CD4-positive, alpha-beta T cell treated with Interleukin-1 beta for 1 hour (primary cell): ENCODE results near the gene TSPAN1.

ENCODE experiments used
- DNase-seq, 2 donors: peaks; one replicate each; pipeline ENCODE4 v3.0.0-alpha.2; 2020 to 2022

TSPAN1 gene

DNA sequence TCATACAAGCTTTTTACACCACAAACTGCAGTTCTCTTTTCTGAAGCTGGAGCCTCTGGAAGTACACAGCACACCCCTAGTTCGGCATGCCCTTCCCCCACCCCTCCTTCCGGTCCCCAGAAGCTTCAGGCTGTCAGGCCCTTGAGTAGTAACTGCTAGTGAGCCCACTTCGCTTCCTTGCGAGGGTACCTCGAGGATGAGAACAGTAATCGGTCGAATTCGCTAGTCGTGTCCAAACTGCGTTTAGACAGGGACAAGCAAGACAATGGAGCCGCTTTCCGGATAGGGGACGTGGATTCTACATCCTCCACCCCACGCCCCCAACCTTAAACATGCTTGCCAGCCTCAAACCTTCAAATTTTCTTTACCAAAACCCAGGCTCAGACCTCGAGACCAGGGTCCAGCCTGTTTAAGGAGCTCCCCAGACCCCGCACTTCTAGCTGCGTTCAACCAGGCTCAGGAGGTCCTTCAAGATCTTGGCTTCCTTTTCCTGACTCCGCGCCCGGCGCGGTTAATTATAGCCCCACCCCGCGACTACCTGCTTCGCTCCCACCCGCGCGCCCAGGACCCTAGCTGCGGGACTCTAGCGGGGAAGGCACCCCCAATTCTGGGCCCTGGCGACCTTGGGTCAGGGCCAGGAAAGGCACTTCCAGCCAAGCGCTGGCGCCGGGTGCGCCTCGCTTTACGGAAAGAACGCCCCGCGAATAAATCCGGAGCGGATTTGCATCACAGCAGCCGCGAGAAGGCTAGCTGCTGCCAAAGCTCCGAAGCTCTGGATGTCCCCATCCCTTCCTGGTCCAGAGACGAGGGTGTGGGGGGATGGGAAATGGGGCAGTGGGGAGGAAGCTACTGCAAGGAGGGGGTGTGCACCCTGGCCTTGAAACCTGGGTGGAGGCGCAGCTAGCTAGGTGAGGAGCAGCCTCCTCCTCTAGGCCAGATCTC is 8.1 kb upstream of the TSPAN1 start:
- peak; percentile 41 to 45 for DNase-seq

- no peak for DNase-seq
These were observed 6.4 kb upstream of the TSPAN1 start for GRCh38 chr1:46168477-46168876.

DNA sequence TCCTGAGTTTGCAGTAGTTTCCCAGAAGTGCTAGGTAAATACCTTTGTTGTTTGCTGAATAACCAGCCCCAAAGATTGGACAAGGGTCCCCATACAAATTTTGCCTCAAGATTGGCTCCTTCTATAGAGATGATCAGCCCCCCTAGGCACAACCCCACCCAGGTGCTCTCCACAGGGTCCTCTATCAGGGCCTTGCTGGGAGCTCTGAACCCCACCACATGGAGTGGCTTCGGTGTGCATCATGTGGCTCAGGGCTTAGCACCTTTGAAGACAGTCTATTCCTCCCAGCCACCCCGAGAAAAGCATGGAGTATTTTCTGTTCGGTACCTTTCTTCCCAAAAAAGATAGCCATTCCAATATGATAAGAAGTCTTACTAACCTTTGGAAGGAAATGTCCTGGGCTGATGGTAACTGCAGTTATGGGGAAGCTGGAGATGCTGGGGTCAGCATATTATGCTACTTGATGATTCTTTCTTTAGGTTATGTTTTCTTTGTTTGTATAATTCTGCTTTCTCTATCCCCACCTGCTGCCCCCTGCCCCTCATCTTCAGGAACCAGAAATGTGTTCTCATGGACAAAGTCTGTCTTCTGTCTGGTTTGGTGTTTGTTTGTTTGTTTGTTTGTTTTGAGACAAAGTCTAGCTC is 5.0 kb upstream of the TSPAN1 start:
- DNase-seq = no peak

DNA sequence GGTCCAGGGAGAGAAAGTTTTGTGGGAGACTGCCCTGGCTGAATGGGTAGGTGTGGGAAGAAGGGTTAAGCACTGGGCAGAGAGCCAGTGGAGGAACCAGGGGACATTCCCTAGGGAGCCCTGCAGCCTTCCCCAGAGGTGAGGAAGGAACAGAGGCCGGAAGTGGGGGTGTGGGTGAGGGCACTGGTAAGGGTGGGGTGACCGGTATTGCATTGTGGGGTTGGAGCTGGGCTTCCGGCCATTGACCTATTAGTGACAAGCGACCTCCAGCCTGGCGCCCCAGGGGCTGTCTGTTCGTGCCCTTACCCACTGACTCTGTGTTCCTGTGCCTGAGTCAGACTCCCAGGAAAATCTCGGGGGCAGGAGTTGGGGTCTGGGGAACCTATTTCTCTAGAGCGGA is 3.5 kb upstream of the TSPAN1 start:
- no peak for DNase-seq

- no peak for DNase-seq
These were observed 3.0 kb upstream of the TSPAN1 start for GRCh38 chr1:46171871-46172270.

DNA sequence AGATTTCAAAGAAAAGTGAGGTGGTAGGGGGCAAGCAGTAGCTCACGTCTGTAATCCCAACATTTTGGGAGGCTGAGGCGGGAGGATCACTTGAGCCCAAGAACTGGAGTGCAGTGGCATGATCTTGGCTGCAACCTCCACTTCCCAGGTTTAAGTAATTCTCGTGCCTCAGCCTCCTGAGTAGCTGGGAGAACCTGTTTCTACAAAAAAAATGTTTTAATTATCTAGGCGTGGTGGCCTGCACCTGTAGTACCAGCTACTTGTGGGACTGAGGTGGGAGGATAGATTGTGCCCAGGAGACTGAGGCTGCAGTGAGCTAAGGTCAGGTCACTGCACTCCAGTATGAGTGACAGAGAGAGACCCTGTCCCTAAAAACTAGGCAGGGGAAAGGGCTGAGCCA is 2.6 kb upstream of the TSPAN1 start:
- no peak for DNase-seq

GRCh38 chr1:46173361-46173856 is 1.5 kb upstream of the TSPAN1 start:
- DNase-seq = no peak

- no peak for DNase-seq
These were observed 356 bp downstream of the TSPAN1 start for GRCh38 chr1:46175243-46175642.

- no peak for DNase-seq
These were observed 1.5 kb downstream of the TSPAN1 start, which contains the start of gene P3R3URF for GRCh38 chr1:46176211-46176865. Gene P3R3URF, minus strand, starts transcription at chr1:46176488. Its CDS starts 17 bp downstream, at chr1:46176471.

DNA sequence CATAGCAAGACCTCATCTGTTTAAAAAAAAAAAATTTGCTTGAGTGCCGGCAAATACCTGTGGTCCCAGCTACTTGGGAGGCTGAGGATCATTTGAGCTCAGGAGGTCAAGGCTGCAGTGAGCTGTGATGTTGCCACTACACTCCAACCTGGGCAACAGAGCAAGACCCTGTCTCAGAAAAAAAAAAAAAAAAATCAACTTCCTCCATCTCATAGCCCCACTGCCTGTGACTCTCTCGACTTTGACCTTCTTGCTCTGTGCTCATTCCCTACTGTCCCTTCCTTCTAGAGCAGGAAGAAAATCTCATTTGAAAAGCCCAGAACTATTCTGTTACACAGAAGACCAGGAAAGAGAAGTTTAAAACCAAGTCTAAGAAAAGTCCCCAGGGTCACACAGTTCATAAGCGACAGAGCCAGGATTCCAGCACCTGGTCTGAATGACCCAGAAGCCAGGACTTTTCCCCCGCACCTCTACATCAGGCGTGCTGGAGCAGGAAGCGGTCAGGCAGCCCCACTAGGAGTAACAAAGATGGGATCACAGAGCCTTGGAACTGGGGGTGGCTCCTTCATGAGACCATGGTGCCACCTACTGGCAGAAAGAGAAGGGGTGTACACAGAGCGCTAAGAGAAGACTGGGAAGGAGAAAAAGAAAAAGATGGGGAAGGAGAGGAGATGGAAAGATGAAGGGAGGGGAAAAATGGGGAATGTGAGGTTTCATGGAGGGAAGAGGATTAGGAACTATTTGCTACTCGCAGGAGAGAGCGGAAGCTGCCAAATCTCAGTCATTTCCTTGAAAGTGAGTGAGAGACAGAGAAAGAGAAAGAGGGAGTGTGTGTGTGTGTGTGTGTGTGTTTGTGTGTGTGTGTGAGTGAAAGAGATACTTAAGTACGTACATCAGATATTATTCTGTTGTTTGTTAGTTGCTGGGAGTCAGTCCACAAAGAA is 4.5 kb downstream of the TSPAN1 start:
- peak; percentile 58 to 70 for DNase-seq

DNA sequence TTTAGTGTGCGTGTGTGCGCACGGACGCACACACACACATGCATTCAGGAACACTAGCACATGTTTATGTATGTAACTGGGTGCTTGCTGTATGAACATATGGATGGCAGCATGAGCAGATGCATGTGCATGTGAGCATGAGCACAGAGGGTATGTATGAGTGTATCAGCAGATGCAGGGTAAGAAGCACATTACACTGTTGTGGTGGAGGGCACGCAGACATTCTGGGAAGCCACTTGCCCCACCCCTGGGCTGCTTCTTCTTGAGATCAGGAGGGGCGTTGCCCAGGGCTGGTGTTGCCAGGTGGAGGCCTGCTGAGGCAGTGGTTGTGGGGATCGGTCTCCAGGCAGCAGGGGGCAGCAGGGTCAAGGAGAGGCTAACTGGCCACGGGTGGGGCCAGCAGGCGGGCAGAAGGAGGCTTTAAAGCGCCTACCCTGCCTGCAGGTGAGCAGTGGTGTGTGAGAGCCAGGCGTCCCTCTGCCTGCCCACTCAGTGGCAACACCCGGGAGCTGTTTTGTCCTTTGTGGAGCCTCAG is 5.3 kb downstream of the TSPAN1 start:
- DNase-seq = no peak

- no peak for DNase-seq
These were observed 6.7 kb downstream of the TSPAN1 start for GRCh38 chr1:46181343-46182260.

DNA sequence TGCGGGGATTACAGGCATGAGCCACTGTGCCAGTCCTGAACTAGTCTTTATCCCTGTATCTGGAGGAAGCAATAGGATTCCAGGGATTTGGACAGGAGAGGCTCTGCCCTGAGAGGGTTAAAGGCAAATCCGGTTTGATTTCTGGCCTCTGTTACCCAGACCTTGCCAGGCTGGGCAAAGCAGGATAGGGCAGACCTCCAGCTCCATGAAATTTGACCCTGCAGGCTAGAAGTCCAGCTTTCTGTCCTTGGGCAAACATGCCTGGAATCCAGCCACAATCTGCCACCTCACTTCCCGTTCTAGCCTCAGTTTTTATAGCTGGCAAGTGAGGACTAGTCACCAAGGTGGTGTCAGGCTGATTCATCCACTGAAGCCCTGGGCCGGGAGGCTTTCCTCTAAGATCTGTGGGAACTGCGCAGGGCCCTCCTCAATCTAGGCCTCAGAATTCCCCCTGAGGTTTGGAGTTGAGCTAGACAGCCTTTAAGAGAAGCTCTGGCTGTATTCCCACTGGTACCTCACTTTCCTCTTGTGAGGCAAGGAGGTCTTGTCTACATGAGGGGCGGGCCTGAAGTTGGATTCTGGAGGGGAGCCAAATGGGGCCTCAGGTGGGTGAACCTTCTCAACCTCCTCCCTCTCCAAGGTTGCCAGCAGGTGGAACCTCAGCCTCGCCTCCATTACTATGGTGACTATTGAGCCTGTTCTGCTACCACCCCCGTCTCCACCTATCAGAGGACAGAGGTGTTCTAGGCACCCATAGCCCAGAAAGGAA is 8.4 kb downstream of the TSPAN1 start:
- DNase-seq = no peak

DNA sequence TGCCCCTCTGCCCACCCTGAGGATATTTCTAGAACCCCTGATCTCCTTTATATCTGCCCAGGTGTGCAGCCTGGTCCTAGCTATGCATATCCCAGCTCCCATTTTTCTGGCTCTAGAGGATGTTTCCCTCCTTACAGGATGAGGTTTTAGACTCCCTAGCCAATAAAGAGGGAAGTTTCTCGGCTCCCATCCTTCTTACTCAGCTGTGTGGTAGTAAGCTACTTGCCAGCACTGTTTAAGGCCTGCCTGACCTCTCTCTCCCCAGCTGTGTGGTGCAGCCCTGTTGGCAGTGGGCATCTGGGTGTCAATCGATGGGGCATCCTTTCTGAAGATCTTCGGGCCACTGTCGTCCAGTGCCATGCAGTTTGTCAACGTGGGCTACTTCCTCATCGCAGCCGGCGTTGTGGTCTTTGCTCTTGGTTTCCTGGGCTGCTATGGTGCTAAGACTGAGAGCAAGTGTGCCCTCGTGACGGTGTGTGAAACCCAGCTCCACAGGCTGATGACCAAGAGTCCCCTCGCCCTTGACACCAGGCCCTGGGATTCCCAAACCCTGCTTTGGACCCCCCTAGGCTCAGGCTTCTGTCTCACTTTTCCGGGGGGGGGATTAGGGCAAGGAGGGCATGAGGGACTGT is 9.2 kb downstream of the TSPAN1 start:
- DNase-seq = no peak

- DNase-seq = no peak
These were observed 10.2 kb downstream of the TSPAN1 start for GRCh38 chr1:46184920-46185658.

- no peak for DNase-seq
These were observed 11.2 kb downstream of the TSPAN1 start for GRCh38 chr1:46186076-46186475.

GRCh38 chr1:46187106-46187869 is 12.4 kb downstream of the TSPAN1 start:
- DNase-seq = no peak
